Caco-2 (cell line): ENCODE measurements around the gene HCK. TPM values are rescaled to one million over a fixed set of nuclear protein-coding genes. Genes with fewer than 3 reads are reported as not detected.
A peak's percentile ranks its signal among the peaks of the same experiment; 100 is the strongest.

Source experiments
- BruUV-seq: library from RNA; stranded (reverse); fragments of 400-500 nt; replicated peaks from 2 replicates; lab custom pipeline; 2021; lab: Mats Ljungman, UMichigan
- CTCF ChIA-PET: fragments of 300-600 bp; sonication (Branson Sonifier 250); formaldehyde crosslinking; loops from one replicate; lab custom pipeline; 2022; ENCODE audit warnings: antibody characterized with exemption; lab: Charles Lee
- POLR2A ChIA-PET: fragments of 300-600 bp; sonication (Branson Sonifier 250); formaldehyde crosslinking; loops from one replicate; lab custom pipeline; 2022; ENCODE audit warnings: antibody characterized with exemption; lab: Charles Lee
- DNase-seq, 2 experiments: peaks; one replicate each; pipeline versions ENCODE4 v3.0.0 to v3.0.0-alpha.2; 2020 to 2022
- H3K27me3 ChIP-seq: replicated peaks from 2 replicates; pipeline ENCODE4 v1.6.0; 2011; ENCODE audit warnings: low read length; ENCODE audit not compliant: control insufficient read depth, insufficient read depth
- H3K36me3 ChIP-seq: 2 replicates; pipeline ENCODE4 v1.5.1; 2011; ENCODE audit warnings: low read length; ENCODE audit not compliant: control insufficient read depth, insufficient read depth
- H3K4me1 ChIP-seq: fragments of 250-450 bp; sonication (Bioruptor Pico); 2 replicates; pipeline ENCODE4 v1.5.1; 2020; ENCODE audit warnings: mild to moderate bottlenecking
- H3K4me3 ChIP-seq: 2 replicates; pipeline ENCODE4 v1.5.1; 2011; ENCODE audit warnings: low read depth, mild to moderate bottlenecking, control low read depth, low read length
- H3K9me3 ChIP-seq: fragments of 250-450 bp; sonication (Bioruptor Pico); 2 replicates; pipeline ENCODE4 v1.5.1; 2020; ENCODE audit warnings: mild to moderate bottlenecking, moderate library complexity
- H3K27ac Mint-ChIP-seq: one replicate; pipeline ENCODE4 v1.8.0; 2022; ENCODE audit warnings: mixed read lengths; ENCODE audit not compliant: unreplicated experiment
- H3K27me3 Mint-ChIP-seq: one replicate; pipeline ENCODE4 v1.8.0; 2022; ENCODE audit warnings: mixed read lengths; ENCODE audit not compliant: insufficient read depth, unreplicated experiment
- H3K36me3 Mint-ChIP-seq: one replicate; pipeline ENCODE4 v1.8.0; 2022; ENCODE audit warnings: mild to moderate bottlenecking, mixed read lengths; ENCODE audit not compliant: insufficient read depth, unreplicated experiment
- H3K4me1 Mint-ChIP-seq: one replicate; pipeline ENCODE4 v1.8.0; 2022; ENCODE audit warnings: low read depth, mixed read lengths; ENCODE audit not compliant: unreplicated experiment
- H3K4me3 Mint-ChIP-seq: one replicate; pipeline ENCODE4 v1.8.0; 2022; ENCODE audit warnings: mild to moderate bottlenecking, moderate library complexity, mixed read lengths; ENCODE audit not compliant: unreplicated experiment
- H3K9me3 Mint-ChIP-seq: one replicate; pipeline ENCODE4 v1.8.0; 2022; ENCODE audit warnings: mixed read lengths; ENCODE audit not compliant: unreplicated experiment
- intact Hi-C: fragments of 100-400 bp; cut with micrococcal nuclease; formaldehyde crosslinking; loops from one replicate; pipeline ENCODE4 v1.10.0; 2022; ENCODE audit not compliant: unreplicated experiment
- total RNA-seq: library from RNA; stranded (reverse); gene quantifications from 2 replicates; pipeline ENCODE4 v1.2.3, GENCODE V29; 2022
- TF ChIP-seq, protein P1 (sequence below), 2 experiments: fragments of 200-600 bp in 1 of 2; IDR thresholded peaks; 1 replicate in 1 of 2; 2 replicates in 1 of 2; pipeline versions ENCODE4 v1.5.1 to v1.8.0; 2011 to 2022; ENCODE audit warnings: antibody characterized with exemption in 1 of 2, control low read depth in 1 of 2, inconsistent platforms in 1 of 2, low read depth in 1 of 2, low read length in 1 of 2, mild to moderate bottlenecking in 1 of 2, moderate library complexity in 1 of 2; ENCODE audit not compliant: insufficient read depth in 1 of 2, severe bottlenecking in 1 of 2, unreplicated experiment in 1 of 2

HCK gene
- total RNA-seq, 1 experiment from 2014 or later: not detected

DNA sequence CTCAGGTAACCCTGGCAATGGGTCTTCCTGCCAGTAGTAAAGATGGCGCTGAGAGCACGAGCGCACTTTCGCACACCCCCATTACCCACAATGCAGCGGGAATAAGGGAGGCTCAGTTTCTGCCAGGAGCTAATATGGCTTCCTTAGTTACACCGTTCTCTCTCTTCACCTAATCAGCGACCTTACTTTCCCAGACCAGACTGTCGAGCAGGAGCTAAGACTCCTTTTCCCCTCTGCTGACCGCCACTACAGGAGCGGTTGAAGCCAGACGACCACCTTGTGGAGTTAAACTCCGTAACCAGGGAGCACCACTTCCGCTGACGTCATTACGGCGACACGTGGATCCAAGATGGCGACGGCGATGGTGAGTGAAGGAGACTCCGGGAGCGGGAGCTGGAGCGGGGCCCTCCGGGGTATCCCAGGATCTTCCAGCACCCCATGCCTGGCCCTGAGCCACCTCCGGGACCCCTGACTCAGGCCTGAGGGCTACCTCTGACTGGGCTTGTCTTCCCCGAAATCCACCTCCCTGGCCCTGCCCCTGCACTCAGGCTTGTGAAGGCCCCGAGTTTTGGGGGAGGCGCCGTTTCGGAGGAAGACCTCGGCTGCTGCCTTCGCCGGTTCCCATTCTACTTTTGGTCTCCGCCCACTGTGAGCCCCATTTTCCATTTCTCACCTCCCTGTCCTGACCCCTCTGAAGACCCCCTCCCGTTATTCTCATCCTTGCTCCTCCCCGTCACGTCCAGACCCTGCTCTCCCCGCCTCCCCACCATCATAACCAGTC lies 57.5 kb downstream of the HCK start, which contains the start of gene TM9SF4:
Gene TM9SF4 (plus strand): TSS at position 323 of the 781 bp plus-strand sequence. CDS start 27 bp downstream, at position 350.
- Histone ChIP-seq H3K36me3 (no peaks in the 10 kb centered on the region), H3K27me3 (no peaks in the 10 kb centered on the region), H3K4me1 (peaks cover 12% of the 10 kb centered on the region), H3K9me3 (no peaks in the 10 kb centered on the region), H3K4me3 (peak within 1 kb of the TSS; percentile 66)
- POLR2A ChIA-PET: interaction anchor here (0.5 to 1.3 kb wide), 4 partner anchors 9 to 445 kb away, joined by 3 to 4 read pairs (median 3); no protein-coding TSS in a partner anchor
- peaks cover 6% of the 10 kb centered on the region for H3K27me3 Mint-ChIP-seq
- intact Hi-C loops: no loop called here
- CTCF ChIA-PET: interaction anchor here (0.7 to 1.7 kb wide), 7 partner anchors 17 to 669 kb away, joined by 3 to 8 read pairs (median 5); partner anchors contain the start of gene PDRG1
- BruUV-seq: TSS peak; percentile 70
- DNase-seq: peak; percentile 99
- peaks cover 7% of the 10 kb centered on the region for H3K4me1 Mint-ChIP-seq
- peak within 1 kb of the TSS; percentile 97 for H3K27ac Mint-ChIP-seq
- peaks cover 16% of the 10 kb centered on the region for H3K36me3 Mint-ChIP-seq
- TF ChIP-seq, protein P1, sequence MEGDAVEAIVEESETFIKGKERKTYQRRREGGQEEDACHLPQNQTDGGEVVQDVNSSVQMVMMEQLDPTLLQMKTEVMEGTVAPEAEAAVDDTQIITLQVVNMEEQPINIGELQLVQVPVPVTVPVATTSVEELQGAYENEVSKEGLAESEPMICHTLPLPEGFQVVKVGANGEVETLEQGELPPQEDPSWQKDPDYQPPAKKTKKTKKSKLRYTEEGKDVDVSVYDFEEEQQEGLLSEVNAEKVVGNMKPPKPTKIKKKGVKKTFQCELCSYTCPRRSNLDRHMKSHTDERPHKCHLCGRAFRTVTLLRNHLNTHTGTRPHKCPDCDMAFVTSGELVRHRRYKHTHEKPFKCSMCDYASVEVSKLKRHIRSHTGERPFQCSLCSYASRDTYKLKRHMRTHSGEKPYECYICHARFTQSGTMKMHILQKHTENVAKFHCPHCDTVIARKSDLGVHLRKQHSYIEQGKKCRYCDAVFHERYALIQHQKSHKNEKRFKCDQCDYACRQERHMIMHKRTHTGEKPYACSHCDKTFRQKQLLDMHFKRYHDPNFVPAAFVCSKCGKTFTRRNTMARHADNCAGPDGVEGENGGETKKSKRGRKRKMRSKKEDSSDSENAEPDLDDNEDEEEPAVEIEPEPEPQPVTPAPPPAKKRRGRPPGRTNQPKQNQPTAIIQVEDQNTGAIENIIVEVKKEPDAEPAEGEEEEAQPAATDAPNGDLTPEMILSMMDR (IDR thresholded peaks at IDR 0.05; ENCODE audit: insufficient read depth in 1 of 2, low read depth in 1 of 2, low read length in 1 of 2, severe bottlenecking in 1 of 2, unreplicated experiment in 1 of 2): peak in 1 of 2 experiments; percentile 13
- H3K4me3 Mint-ChIP-seq: peak within 1 kb of the TSS; percentile 93
- no peaks in the 10 kb centered on the region for H3K9me3 Mint-ChIP-seq

DNA sequence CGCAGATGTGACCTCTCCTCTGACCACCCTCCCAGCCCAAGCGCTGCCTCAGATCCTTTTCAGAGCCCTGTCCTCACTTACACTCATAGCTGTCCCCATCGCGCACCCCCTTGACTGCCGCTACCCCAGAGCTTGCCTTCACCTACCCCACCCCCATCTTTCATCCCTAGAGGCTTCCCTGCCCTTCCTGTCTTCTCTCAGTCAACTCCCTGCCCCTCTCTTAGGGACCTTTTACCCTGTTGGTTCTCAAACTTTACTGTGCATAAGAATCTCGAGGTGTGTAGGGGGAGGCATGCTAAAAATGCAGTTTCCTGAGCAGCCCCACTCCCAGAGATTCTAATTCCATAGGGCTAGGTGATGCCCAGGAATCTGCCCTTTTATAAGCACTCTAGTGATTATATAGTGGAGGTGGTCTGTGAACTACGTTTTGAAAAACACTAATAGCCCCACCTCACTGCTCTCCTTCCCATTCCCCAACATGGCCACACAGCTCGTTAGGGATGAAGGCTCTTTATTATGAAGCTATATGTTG lies 58.2 kb downstream of the HCK start:
- no peaks in the 10 kb centered on the region for H3K36me3 ChIP-seq
- no peaks in the 10 kb centered on the region for H3K9me3 ChIP-seq
- intact Hi-C loops: no loop called here
- ChIA-PET CTCF (interaction anchor here (0.7 to 1.7 kb wide), 5 partner anchors 18 to 668 kb away, joined by 3 to 8 read pairs (median 5); no protein-coding TSS in a partner anchor), POLR2A (interaction anchor here (0.5 to 1.3 kb wide), 3 partner anchors 9 to 321 kb away, joined by 3 to 4 read pairs (median 3); no protein-coding TSS in a partner anchor)
- Mint-ChIP-seq H3K27me3 (peaks cover 6% of the 10 kb centered on the region), H3K4me1 (peaks cover 7% of the 10 kb centered on the region), H3K4me3 (peak overlapping the region; percentile 93), H3K27ac (peak overlapping the region; percentile 97), H3K9me3 (no peaks in the 10 kb centered on the region), H3K36me3 (peaks cover 22% of the 10 kb centered on the region)
- no TSS peak for BruUV-seq
- H3K4me3 ChIP-seq: peak overlapping the region; percentile 66
- peaks cover 12% of the 10 kb centered on the region for H3K4me1 ChIP-seq
- DNase-seq: peak in 1 of 2 experiments; percentile 29
- TF ChIP-seq, protein P1 (IDR thresholded peaks at IDR 0.05; ENCODE audit: insufficient read depth in 1 of 2, low read depth in 1 of 2, low read length in 1 of 2, severe bottlenecking in 1 of 2, unreplicated experiment in 1 of 2): no peak
- no peaks in the 10 kb centered on the region for H3K27me3 ChIP-seq

DNA sequence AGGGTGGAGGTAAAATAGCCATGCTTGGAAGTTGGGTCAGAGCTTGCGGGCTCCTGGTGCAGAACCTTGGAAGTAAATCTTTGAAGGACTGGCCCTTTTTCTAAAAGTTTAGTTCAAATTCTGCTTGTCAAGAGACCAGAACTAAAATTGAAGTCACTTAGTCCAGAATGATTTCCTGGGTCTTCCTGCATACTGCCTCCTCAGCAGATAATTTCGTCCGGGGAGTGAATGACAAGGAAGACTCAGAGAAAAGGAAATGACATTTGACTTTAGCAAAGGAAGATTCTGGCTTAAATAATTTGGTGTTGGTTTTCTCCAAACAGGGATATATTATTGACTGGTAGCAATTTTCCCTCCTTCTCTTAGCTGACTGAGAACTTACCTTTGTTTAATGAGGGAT lies 58.7 kb downstream of the HCK start:
- ChIA-PET POLR2A (interaction anchor here (0.5 kb wide), 1 partner anchor 288 kb away, joined by 5 read pairs; no protein-coding TSS in a partner anchor), CTCF (interaction anchor here (1.3 to 1.7 kb wide), 2 partner anchors 18 to 93 kb away, joined by 4 to 8 read pairs; no protein-coding TSS in a partner anchor)
- H3K36me3 Mint-ChIP-seq: peaks cover 27% of the 10 kb centered on the region
- H3K27me3 Mint-ChIP-seq: peaks cover 6% of the 10 kb centered on the region
- intact Hi-C loops: no loop called here
- TF ChIP-seq, protein P1 (IDR thresholded peaks at IDR 0.05; ENCODE audit: insufficient read depth in 1 of 2, low read depth in 1 of 2, low read length in 1 of 2, severe bottlenecking in 1 of 2, unreplicated experiment in 1 of 2): no peak
- TSS peak; percentile 40 for BruUV-seq
- H3K4me3 Mint-ChIP-seq: peak overlapping the region; percentile 93
- DNase-seq: no peak
- H3K9me3 Mint-ChIP-seq: no peaks in the 10 kb centered on the region
- H3K27me3 ChIP-seq: no peaks in the 10 kb centered on the region
- peaks cover 7% of the 10 kb centered on the region for H3K4me1 Mint-ChIP-seq
- no peaks in the 10 kb centered on the region for H3K36me3 ChIP-seq
- peak overlapping the region; percentile 66 for H3K4me3 ChIP-seq
- H3K4me1 ChIP-seq: peaks cover 12% of the 10 kb centered on the region
- peak overlapping the region; percentile 97 for H3K27ac Mint-ChIP-seq
- H3K9me3 ChIP-seq: no peaks in the 10 kb centered on the region
